Subcutaneous adipose tissue (tissue), 4 donors: ENCODE data around the gene POTEB. TPM values are rescaled to one million over a fixed set of nuclear protein-coding genes. Genes with fewer than 3 reads are reported as not detected.
"Not testable (repeated sequence)": the region's sequence is repeated elsewhere in the genome, so short reads cannot be mapped to it uniquely, and the experiment has no call there.

Source experiments
- CTCF ChIP-seq: fragments of 450-650 bp; IDR thresholded peaks from one replicate; pipeline ENCODE4 v1.5.1; 2016; ENCODE audit warnings: low read depth, mild to moderate bottlenecking, control low read depth, antibody characterized with exemption, moderate library complexity
- small RNA-seq: library from RNA; depleted of rRNA; stranded (forward); fragments of <200 nt; gene quantifications from one replicate; pipeline ENCODE3, GENCODE V24; 2016
- total RNA-seq, 4 donors: library from RNA; depleted of rRNA; stranded (reverse); fragments of >200 nt; gene quantifications; one replicate each; pipeline ENCODE4 v1.1.0, GENCODE V29; 2016

Gene POTEB
- total RNA-seq, result not detected

GRCh38 chr15:21877635-21878034, at the start of gene POTEB:
TSS of gene POTEB (minus strand) at chr15:21877735. CDS start at chr15:21877246, 489 bp downstream.
- not testable (repeated sequence) for TF ChIP-seq CTCF

Small RNA genes lying within 50 kb of the gene (small RNA-seq; reads per million reads assigned to genes)
- gene MIR3118-4 (not detected), gene RNU6-631P (not detected)

Other genes starting within 250 kb of the POTEB start
- gene OR4M2, start 202.8 kb upstream of the POTEB start, total RNA-seq, result not detected